MG63 (cell line): ENCODE measurements around the gene FAM193B. TPM values are rescaled to one million over a fixed set of nuclear protein-coding genes. Genes with fewer than 3 reads are reported as not detected.
"Not testable (repeated sequence)": the region's sequence is repeated elsewhere in the genome, so short reads cannot be mapped to it uniquely, and the experiment has no call there.

Experiments
- DNase-seq: peaks from one replicate; pipeline ENCODE4 v3.0.0-alpha.2; 2020
- H3K27me3 ChIP-seq: fragments of 250-450 bp; sonication (Bioruptor Pico); 2 replicates; pipeline ENCODE4 v1.5.1; 2020; ENCODE audit warnings: mild to moderate bottlenecking, moderate library complexity
- H3K36me3 ChIP-seq: fragments of 250-450 bp; sonication (Bioruptor Pico); 2 replicates; pipeline ENCODE4 v1.5.1; 2020; ENCODE audit warnings: mild to moderate bottlenecking, moderate library complexity
- H3K4me3 ChIP-seq: fragments of 250-450 bp; sonication (Bioruptor Pico); 2 replicates; pipeline ENCODE4 v1.5.1; 2020; ENCODE audit warnings: mild to moderate bottlenecking, moderate library complexity
- H3K9me3 ChIP-seq: fragments of 250-450 bp; sonication (Bioruptor Pico); 2 replicates; pipeline ENCODE4 v1.5.1; 2020; ENCODE audit warnings: mild to moderate bottlenecking, moderate library complexity
- total RNA-seq: library from RNA; depleted of rRNA; stranded (reverse); fragments of >200 nt; shearing (Covaris generic); gene quantifications from 2 replicates; pipeline ENCODE4 v1.2.3, GENCODE V29; 2014; ENCODE audit warnings: low replicate concordance

The FAM193B gene
- total RNA-seq, 1 experiment from 2014 or later: 22.3 TPM

DNA sequence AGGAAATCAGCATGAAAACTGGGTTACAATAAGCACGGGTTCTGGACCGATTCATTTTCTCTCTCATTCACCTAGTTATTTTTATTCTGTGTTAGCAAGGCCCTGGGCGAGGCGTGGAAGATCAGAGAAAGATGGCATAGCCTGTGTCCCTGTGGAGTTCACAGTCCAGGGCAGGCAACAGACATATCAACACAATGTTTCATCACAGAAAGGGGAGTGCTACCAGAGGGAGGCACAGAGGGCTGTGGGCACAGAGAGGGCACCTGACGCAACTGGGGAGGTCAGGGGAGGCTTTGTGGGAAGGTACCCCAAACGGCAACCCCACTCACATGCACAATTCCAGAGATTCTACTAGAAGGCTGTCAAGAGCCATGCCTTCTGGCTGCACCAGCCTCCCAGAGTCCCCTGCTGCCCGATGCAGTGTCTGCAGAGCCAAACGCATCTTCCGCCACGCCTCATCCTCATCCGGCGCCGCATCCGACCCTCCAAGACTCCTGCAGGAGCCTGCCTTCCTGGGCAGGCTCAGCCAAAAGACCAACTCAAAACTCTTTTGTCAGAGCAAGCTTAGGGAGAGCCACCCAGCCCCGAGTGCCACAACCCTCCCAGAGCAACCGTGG, 1.4 kb downstream of the FAM193B start:
- no peaks in the 10 kb centered on the region for H3K27me3 ChIP-seq
- peak; percentile 25 for DNase-seq
- peak overlapping the region; percentile 84 for H3K4me3 ChIP-seq
- H3K9me3 ChIP-seq: no peaks in the 10 kb centered on the region
- H3K36me3 ChIP-seq: peaks cover 34% of the 10 kb centered on the region

DNA sequence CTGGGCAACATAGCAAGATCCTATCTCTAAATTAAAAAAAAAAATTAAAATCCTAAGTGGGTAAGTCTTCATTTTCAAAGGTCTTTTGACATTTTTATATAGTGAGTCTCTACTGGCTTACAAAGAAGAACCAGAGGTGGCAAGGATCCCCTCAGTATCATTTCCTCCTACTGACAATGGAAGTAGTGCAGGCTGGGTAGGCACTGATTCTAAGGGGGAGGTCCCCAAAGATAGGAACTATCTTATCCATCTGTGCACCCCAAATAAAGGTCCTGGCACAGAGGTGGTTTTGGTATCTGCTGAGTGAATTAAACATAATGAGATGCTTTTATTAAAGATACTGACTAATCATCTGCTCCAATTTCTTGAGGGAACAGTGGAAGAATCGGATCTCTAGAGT, 4.2 kb downstream of the FAM193B start:
- no peak overlapping the region for H3K4me3 ChIP-seq
- peaks cover 40% of the 10 kb centered on the region for H3K36me3 ChIP-seq
- DNase-seq: no peak
- peaks cover 7% of the 10 kb centered on the region for H3K9me3 ChIP-seq
- H3K27me3 ChIP-seq: no peaks in the 10 kb centered on the region

DNA sequence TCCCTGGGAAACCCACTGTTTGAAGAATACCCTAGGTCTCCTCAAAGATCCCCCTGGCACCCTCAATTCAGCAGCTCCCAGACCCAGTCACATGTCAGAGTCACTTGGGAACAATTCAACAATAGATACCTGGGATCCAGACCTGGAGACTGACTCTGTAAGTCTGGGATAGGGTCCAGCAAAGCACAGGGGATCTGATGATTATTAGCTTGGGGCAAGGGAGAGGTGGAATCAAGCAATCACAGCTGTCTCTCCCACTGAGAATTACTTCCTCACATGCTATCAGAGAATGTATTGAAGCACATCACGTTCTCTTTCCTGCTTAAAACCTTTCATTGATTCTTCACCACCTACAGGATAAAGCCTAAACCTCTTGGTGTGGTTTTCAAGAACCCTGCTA, 5.9 kb downstream of the FAM193B start:
- H3K4me3 ChIP-seq: no peak overlapping the region
- H3K36me3 ChIP-seq: peaks cover 57% of the 10 kb centered on the region
- no peak for DNase-seq
- H3K9me3 ChIP-seq: peaks cover 17% of the 10 kb centered on the region
- H3K27me3 ChIP-seq: no peaks in the 10 kb centered on the region

DNA sequence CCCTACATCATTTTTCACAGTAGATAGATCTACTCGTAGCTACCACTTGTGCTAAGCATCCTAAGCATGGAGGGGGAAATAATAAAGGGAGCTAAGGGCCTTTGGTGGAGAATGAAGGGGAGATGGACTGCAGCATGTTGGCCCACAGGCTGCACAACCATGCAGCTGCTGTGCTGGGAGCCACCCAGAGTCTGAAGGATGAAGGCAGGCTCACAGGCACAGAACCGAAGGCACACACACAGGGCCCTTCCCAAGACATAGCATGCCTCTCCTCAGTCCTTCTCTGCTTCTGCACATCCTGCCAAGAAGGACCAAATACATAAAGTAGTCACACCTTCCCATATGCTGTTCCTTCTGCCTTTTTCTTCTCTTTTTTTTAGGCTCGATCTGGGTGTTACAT, 6.6 kb downstream of the FAM193B start:
- Histone ChIP-seq H3K36me3 (peaks cover 57% of the 10 kb centered on the region), H3K27me3 (no peaks in the 10 kb centered on the region), H3K4me3 (no peak overlapping the region), H3K9me3 (peaks cover 17% of the 10 kb centered on the region)
- no peak for DNase-seq

DNA sequence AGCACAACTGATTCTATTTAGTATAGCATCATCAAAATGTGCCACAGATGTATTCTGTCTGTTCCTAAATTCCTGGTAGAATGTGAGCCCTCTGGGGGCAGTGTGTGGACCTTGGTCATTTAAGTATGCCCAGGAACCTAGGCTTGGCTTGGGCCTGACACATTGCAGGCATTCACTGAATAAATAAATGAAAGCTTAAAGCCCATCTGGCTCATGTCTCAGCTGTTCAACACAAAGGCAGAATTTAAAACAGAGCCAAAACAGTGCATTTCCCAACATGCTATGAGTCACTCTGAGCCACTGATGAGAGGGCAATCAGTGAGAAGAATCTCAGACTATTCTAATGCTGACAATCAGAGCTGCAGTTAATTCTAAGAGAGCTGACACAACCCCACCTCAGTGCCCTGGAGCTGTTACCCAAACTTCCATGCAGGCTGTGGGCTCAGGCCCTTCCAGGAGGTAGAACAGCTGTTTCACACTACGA, 8.1 kb downstream of the FAM193B start:
- peak; percentile 92 for DNase-seq
- Histone ChIP-seq H3K36me3 (peaks cover 51% of the 10 kb centered on the region), H3K27me3 (no peaks in the 10 kb centered on the region), H3K9me3 (peaks cover 17% of the 10 kb centered on the region), H3K4me3 (no peak overlapping the region)

DNA sequence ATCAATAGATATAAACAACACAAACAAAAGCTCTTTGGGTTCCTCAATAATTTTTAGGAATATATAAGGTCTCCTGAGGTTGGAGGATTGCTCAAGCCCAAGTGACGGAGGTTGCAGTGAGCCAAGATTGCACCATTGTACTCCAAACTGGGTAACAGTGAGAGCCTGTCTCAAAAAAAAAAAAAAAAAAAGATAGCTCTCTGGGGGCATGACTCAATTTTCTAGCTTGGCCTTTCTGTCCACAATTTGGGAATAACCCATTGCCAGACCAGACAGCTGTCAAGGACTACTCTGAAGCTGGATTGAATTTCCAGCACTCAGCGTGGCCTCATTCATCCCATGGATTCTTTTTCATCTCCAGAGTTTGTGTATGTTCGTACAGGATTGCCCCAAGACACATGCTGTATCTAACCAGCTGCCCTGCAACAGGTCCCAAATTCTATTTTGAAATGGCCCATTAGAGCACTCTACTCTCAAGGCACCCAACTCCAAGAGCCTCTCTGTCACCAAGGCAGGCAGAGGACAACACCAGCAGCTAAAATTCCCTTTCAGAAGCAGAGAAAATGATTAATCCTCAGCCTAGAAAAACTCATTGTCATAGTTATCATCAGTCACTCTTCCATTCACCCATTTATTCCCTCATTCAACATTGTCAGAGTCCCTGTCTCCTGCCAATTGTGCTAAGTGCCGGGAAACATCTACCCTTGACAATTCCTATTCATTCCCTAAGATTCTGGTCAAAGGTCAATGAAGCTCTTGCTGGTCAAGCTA, 8.7 kb downstream of the FAM193B start:
- Histone ChIP-seq H3K9me3 (peaks cover 17% of the 10 kb centered on the region), H3K27me3 (no peaks in the 10 kb centered on the region), H3K36me3 (peaks cover 49% of the 10 kb centered on the region), H3K4me3 (no peak overlapping the region)
- DNase-seq: peak; percentile 64

DNA sequence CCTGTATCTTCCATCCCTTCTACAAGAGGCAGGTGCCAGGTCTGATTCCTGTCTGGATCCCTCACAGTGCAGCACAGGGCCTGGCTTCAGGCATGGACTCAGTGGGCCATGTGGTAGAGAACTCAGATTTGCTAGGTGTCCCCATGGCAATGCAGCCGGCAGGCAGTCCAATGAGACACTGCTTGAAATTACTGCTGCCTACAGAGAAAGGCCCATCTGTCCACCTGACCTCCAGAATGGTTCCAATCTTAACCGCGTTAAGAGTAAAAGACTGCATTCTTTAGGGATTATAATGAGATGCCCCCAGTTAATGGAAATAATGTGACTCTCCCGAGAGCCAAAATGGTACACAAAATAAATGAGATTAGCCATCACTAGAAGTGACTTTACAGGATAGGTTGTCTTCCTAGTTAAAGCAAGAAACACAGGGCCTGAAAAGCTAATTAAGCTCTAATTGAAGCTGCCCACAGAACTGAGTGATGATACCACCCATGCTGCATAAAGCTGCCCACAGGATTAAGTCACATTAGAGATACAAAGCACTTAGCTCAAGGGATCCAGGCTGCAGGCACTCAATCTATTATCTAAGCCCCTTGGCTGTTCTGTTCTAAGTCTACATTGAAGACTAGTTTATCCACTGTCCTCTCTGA, 11.4 kb downstream of the FAM193B start:
- H3K27me3 ChIP-seq: no peaks in the 10 kb centered on the region

DNA sequence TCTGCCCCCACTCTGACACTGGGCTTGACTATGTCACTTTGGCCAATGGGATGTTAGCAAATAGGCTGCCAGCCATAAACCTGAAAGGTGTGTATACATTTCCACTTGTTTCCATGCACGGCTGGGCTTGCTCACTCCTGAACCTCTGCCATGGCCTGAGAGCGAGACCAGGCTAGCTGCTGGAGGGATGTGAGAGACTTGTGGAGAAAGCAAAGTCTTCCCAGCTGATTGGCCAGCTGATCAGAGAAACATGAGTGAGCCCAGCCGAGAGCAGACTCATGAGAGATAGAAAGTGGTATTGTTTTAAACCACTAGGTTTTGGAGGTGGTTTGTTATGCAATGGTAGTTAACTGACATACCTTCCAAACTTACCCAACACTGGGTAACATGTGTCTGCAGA, 13.9 kb downstream of the FAM193B start:
- no peak for DNase-seq
- H3K36me3 ChIP-seq: peaks cover 64% of the 10 kb centered on the region
- peaks cover 11% of the 10 kb centered on the region for H3K9me3 ChIP-seq
- no peaks in the 10 kb centered on the region for H3K27me3 ChIP-seq
- H3K4me3 ChIP-seq: no peak overlapping the region

More for the DNA sequence above, 11.4 kb downstream of the FAM193B start:
- DNase-seq: no peak
- Histone ChIP-seq H3K36me3 (peaks cover 49% of the 10 kb centered on the region), H3K4me3 (no peak overlapping the region), H3K9me3 (peaks cover 17% of the 10 kb centered on the region)

DNA sequence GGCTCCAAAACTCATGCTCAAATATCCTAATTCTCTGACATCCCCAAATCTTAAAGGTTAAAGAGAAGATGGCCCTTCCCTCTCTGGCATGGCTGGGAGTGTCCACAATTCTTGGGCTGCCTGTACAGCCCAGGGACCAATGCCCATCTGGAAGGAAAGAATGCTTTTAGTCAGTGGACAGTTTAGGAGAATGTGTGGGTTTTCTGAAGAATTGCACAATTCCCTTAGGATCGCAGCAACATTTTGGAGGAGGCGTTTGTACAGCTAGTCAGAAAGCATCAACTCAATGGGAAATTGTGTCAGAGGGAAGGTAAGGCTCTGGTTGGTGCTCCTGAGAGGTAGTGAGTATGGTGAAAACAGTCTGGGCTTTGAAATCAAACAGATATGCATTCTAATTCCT, 15.0 kb downstream of the FAM193B start:
- DNase-seq: no peak
- no peaks in the 10 kb centered on the region for H3K27me3 ChIP-seq
- no peak overlapping the region for H3K4me3 ChIP-seq
- peaks cover 5% of the 10 kb centered on the region for H3K9me3 ChIP-seq
- H3K36me3 ChIP-seq: peaks cover 67% of the 10 kb centered on the region

DNA sequence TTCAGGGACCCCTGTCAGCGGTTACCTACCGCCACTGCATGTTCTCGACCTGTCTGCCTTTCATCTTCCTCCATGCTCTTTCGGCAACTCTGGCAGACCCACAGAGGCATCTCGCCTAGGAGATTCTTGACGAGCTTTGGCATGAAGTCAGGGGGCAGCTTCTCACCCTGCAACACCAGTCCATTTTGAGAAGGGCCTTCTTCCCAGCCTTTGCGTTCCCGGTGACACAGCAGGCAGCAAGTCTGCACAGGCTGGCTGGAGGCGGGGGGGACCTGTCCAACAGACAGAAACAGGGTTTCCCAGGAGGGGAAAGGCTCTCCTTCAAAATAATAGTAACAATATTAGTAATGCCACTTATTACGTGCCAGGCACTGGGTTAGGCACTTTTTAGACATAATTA, 15.5 kb downstream of the FAM193B start:
- DNase-seq: no peak
- peaks cover 63% of the 10 kb centered on the region for H3K36me3 ChIP-seq
- H3K27me3 ChIP-seq: no peaks in the 10 kb centered on the region
- no peak overlapping the region for H3K4me3 ChIP-seq
- H3K9me3 ChIP-seq: peaks cover 3% of the 10 kb centered on the region

DNA sequence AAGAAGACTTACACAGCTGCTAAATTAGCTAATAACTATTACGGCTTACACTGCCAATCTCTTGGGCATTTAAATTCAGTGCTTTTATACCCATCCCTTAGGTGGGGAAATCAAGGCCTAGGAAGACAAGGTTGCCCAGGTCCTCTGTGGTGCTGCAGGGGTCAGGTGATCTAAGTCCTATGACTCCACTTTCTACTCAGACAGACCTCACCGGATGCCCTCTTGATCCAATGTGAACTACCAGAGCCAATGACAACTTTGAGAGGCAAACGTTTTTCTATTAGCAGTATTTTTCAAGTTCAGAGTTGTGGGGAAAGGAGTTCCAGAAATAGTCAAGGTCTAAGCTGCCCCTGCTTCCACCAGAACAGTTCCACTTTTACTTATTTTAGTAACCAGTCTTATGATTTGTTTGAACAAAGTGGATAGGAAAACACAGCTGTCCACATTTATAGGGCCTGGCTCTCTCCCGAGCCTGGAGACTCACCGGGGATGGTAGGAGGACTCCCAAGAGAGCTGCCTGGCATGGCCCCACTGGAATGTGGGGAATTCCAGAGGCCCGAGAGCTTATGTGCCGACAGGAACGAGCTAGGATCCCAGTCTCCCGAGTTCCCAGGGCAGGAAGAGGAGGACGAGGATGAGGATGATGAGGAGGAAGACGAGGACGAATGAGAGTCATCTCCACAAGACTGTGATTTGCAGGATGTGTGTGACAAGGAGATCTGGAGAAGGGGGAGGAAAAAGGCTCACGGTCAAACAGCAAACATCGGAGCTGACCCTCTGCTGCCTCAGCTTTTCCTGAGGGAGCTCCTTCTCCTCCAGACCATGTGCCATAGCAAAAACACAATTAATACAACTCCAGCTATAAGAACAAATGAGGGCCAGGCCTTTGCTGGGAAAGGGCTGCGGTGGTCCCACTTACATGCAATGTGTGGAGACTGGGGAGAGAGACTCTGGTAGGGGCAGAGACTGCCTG, 16.7 kb downstream of the FAM193B start:
- H3K27me3 ChIP-seq: no peaks in the 10 kb centered on the region
- H3K9me3 ChIP-seq: no peaks in the 10 kb centered on the region
- no peak overlapping the region for H3K4me3 ChIP-seq
- peaks cover 62% of the 10 kb centered on the region for H3K36me3 ChIP-seq
- peak; percentile 94 for DNase-seq

DNA sequence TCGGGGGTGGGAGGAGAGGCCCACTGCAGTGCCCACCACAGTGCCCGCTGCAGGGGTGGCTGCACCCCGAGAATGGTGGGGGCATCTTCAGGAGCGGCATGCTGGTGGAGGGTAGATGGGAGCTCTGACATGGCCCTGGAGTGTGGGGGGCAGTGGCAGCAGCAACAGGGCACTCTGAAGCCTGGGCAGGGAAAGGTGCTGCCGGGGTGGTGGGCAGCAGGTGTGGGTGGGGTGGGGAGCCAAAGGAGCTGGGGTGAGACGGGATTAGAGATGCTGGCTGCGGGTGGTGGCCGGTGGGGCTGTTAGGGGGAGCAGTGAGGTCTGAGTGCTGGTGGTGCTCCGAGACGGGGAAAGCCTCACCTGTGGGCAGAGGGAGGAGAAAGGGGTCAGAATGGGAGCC, 18.0 kb downstream of the FAM193B start:
- Histone ChIP-seq H3K9me3 (no peaks in the 10 kb centered on the region), H3K36me3 (peaks cover 64% of the 10 kb centered on the region), H3K27me3 (no peaks in the 10 kb centered on the region), H3K4me3 (no peak overlapping the region)
- DNase-seq: no peak

DNA sequence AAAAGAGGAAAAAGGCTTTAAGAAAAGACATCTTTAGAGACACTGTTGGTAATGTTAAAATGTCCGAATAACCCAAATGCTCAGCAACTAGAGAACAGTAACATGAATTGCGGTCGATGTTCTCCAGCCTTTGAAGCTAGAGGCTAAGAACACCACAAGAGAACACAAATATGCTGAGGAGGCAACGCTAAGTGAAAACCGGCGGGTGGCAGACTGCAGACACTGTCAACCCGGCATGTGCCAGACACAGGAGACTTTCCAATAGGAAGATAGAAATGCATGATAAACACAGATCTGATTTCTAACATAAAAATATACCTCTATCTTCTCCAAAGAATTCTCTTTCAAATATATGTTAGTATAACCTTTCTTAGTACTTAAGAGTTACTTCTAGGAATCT, 19.2 kb downstream of the FAM193B start:
- no peak overlapping the region for H3K4me3 ChIP-seq
- H3K36me3 ChIP-seq: peaks cover 77% of the 10 kb centered on the region

DNA sequence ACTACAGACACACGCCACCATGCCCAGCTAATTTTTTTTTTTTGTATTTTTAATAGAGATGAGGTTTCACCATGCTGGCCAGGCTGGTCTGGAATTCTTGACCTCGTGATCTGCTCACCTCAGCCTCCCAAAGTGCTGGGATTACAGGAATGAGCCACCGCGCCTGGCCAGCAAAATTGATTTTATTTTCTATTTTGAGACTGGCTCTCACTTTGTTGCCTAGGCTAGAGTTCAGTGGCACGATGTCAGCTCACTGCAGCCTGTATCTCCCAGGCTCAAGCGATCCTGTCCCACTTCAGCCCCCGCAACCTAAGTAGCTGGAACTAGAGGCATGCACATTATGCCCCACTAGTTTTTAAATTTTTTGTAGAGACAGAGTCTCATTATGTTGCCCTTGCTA, 19.9 kb downstream of the FAM193B start:
- not testable (repeated sequence) for H3K9me3 ChIP-seq, DNase-seq, H3K27me3 ChIP-seq, H3K4me3 ChIP-seq
- peaks cover 82% of the 10 kb centered on the region for H3K36me3 ChIP-seq

More for the DNA sequence above, 19.2 kb downstream of the FAM193B start:
- DNase-seq: no peak
- Histone ChIP-seq H3K9me3 (no peaks in the 10 kb centered on the region), H3K27me3 (no peaks in the 10 kb centered on the region)

DNA sequence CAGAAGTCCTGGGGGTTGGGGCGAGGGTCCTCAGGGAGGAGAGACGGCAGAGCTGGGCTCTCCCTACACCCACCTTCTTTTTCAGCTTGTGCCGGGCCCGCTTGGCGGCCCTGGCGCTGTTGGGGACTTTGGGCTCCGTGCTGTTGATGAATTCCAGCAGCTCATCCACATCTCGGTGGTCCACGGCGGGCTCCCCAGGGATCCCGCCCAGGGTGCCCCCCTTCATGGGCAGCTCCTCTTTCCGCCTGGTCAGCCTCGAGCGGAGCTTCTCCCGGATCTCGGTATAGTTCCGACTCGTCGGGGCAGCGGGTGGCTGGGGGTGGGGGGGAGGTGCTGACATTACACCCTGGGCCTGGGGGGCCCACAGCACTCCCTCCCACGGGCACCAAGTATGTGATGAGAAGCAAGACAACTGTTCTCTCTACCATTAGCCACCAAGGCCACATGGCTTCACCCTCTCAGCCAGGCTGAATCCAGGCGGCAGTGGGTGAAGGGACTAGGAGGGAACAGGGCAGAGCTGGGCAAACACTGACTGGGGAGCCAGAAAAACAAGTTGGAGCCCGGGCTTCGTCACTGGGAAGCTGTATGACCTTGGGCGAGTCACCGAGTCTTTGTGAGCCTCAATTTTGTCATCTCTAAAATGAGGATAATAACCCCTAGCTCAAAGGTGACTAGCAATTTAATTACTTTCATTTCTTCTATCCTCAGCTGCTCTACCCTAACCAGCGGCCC, 23.0 kb downstream of the FAM193B start:
- Histone ChIP-seq H3K36me3 (peaks cover 79% of the 10 kb centered on the region), H3K4me3 (no peak overlapping the region), H3K27me3 (no peaks in the 10 kb centered on the region), H3K9me3 (no peaks in the 10 kb centered on the region)
- DNase-seq: no peak

DNA sequence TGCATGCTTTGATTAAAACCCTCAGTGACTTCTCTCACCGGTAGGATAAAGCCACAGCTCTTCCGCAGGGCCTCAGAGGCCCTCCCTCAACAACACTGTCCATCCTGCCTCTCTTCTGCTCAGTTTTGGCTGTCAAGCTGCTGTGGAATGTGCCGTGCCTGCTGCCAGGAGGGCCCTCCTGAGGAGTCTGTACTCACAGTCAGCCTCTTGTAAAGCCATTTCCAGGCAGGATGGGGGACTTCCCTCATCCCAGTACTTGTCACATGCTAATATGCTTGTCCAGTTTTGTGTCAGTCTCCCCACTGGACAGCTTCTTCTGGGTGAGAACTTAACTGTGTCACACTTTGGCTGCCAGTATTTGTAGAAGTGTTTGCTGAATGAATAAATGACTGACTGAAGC, 23.7 kb downstream of the FAM193B start:
- Histone ChIP-seq H3K36me3 (peaks cover 80% of the 10 kb centered on the region), H3K27me3 (no peaks in the 10 kb centered on the region), H3K9me3 (no peaks in the 10 kb centered on the region), H3K4me3 (no peak overlapping the region)
- DNase-seq: no peak
